HepG2 (cell line): ENCODE measurements around the gene WHAMM. TPM values are rescaled to one million over a fixed set of nuclear protein-coding genes. Genes with fewer than 3 reads are reported as not detected.

Source experiments
- JUN ChIP-seq: sonication (generic); formaldehyde crosslinking; IDR thresholded peaks from 2 replicates; pipeline ENCODE4 v1.4.0; 2020; ENCODE audit warnings: mild to moderate bottlenecking, missing genetic modification reagents
- LRRFIP1 ChIP-seq: sonication (generic); formaldehyde crosslinking; conservative IDR thresholded peaks from 2 replicates; pipeline ENCODE4 v1.4.0; 2020; ENCODE audit warnings: missing genetic modification reagents
- MATR3 ChIP-seq: sonication (generic); formaldehyde crosslinking; IDR thresholded peaks from 2 replicates; pipeline ENCODE4 v1.4.0; 2020; ENCODE audit warnings: missing genetic modification reagents
- MBD4 ChIP-seq: IDR thresholded peaks from 2 replicates; pipeline ENCODE4 v1.6.1; 2012; ENCODE audit warnings: low read length, inconsistent platforms, borderline replicate concordance
- MED1 ChIP-seq: sonication (generic); formaldehyde crosslinking; IDR thresholded peaks from 2 replicates; pipeline ENCODE4 v1.4.0; 2020; ENCODE audit warnings: missing genetic modification reagents
- PHF20 ChIP-seq: sonication (generic); formaldehyde crosslinking; IDR thresholded peaks from 2 replicates; pipeline ENCODE4 v1.5.0; 2020; ENCODE audit warnings: mild to moderate bottlenecking, missing genetic modification reagents
- SAP130 ChIP-seq: IDR thresholded peaks from 2 replicates; pipeline ENCODE4 v1.6.1; 2016; ENCODE audit warnings: low read depth
- ZBTB38 ChIP-seq: sonication (generic); formaldehyde crosslinking; IDR thresholded peaks from 2 replicates; pipeline ENCODE4 v1.5.1; 2020; ENCODE audit warnings: mild to moderate bottlenecking, missing genetic modification reagents
- ZBTB42 ChIP-seq: sonication (generic); formaldehyde crosslinking; IDR thresholded peaks from 2 replicates; pipeline ENCODE4 v1.5.0; 2020; ENCODE audit warnings: mild to moderate bottlenecking, missing genetic modification reagents
- ZNF18 ChIP-seq: sonication (generic); formaldehyde crosslinking; IDR thresholded peaks from 2 replicates; pipeline ENCODE4 v1.8.0; 2022; ENCODE audit warnings: mild to moderate bottlenecking, missing genetic modification reagents; ENCODE audit not compliant: insufficient replicate concordance
- ZNF407 ChIP-seq: sonication (generic); formaldehyde crosslinking; IDR thresholded peaks from one replicate; pipeline ENCODE4 v1.5.1; 2020; ENCODE audit warnings: mild to moderate bottlenecking, missing genetic modification reagents; ENCODE audit errors: not compliant biosample characterization
- ZNF430 ChIP-seq: sonication (generic); formaldehyde crosslinking; IDR thresholded peaks from 2 replicates; pipeline ENCODE4 v1.9.0; 2021; ENCODE audit warnings: mild to moderate bottlenecking, missing genetic modification reagents
- ZNF563 ChIP-seq: sonication (generic); formaldehyde crosslinking; IDR thresholded peaks from 2 replicates; pipeline ENCODE4 v1.8.0; 2022; ENCODE audit warnings: mild to moderate bottlenecking, moderate library complexity, missing genetic modification reagents
- ZNF597 ChIP-seq: sonication (generic); formaldehyde crosslinking; IDR thresholded peaks from 2 replicates; pipeline ENCODE4 v1.5.0; 2020; ENCODE audit warnings: missing genetic modification reagents
- ZNF7 ChIP-seq: IDR thresholded peaks from 2 replicates; pipeline ENCODE4 v1.6.1; 2016; ENCODE audit warnings: missing biosample characterization, missing genetic modification reagents
- polyA plus RNA-seq, 8 experiments: library from polyadenylated mRNA; depleted of rRNA in 3 of 8; stranded (reverse) in 7 of 8; unstranded in 1 of 8; fragments of >200 nt; fragmentation: Illumina TruSeq in 4 of 8; extraction: Trizol in 4 of 8; gene quantifications; 2 replicates each; pipeline versions ENCODE4 v1.2.1 to v1.2.3, GENCODE V29; 2011 to 2016; ENCODE audit warnings: low read depth in 4 of 8, missing spikeins in 1 of 8, mixed read lengths in 1 of 8; ENCODE audit not compliant: insufficient read depth in 1 of 8
- total RNA-seq, 5 experiments: library from RNA; depleted of rRNA; stranded (reverse); fragments of >200 nt; fragmentation: Illumina TruSeq; extraction: Trizol; gene quantifications; 2 replicates each; pipeline ENCODE4 v1.2.3, GENCODE V29; 2016; ENCODE audit warnings: low read depth in 1 of 5

WHAMM gene
- total and polyA plus RNA-seq, 2 of the 13 experiments (the other 11 are each of a cell fraction or from before 2014, with no cell fraction given), result 2.9 to 3.0 TPM

- no peak for TF ChIP-seq ZNF407 (CRISPR knock-in tag)
- TF ChIP-seq JUN, result no peak
- peak; percentile 44 for TF ChIP-seq MED1
- TF ChIP-seq ZNF563 (CRISPR knock-in tag), result no peak
- peak; percentile 14; the same call in 1 of the 2 replicates for TF ChIP-seq ZNF430 (CRISPR knock-in tag)
- TF ChIP-seq ZBTB42 (CRISPR knock-in tag), result no peak
- TF ChIP-seq MATR3 (CRISPR knock-in tag), result no peak
- TF ChIP-seq SAP130 (CRISPR knock-in tag), result peak; percentile 86
- TF ChIP-seq ZNF18 (CRISPR knock-in tag), result peak; percentile 16
- no peak for TF ChIP-seq ZNF7 (CRISPR knock-in tag)
- no peak for TF ChIP-seq MBD4
- no peak for TF ChIP-seq ZNF597 (CRISPR knock-in tag)
- peak; percentile 65; the same call in 1 of the 2 replicates for TF ChIP-seq ZBTB38 (CRISPR knock-in tag)
- TF ChIP-seq PHF20 (CRISPR knock-in tag), result no peak
- TF ChIP-seq LRRFIP1 (CRISPR knock-in tag), result no peak
Measured at GRCh38 chr15:82809308-82810060, at the start of gene WHAMM (continued).
